CD4-positive, alpha-beta T cell (primary cell): Measurements from ENCODE around the gene SMIM45.

Experiments
- ATAC-seq: fragments of 200-7000 bp; cut with Tn5 transposase; one replicate; pipeline ENCODE4 v1.10.0; 2022; ENCODE audit warnings: mild to moderate bottlenecking; ENCODE audit not compliant: poor library complexity
- CTCF ChIA-PET: fragments of 350-600 bp; sonication (Branson Sonifier 250); formaldehyde crosslinking; loops from one replicate; lab custom pipeline; 2021; ENCODE audit warnings: antibody characterized with exemption, inconsistent platforms; lab: Charles Lee
- POLR2A ChIA-PET: fragments of 350-600 bp; sonication (Branson Sonifier 250); formaldehyde crosslinking; loops from one replicate; lab custom pipeline; 2021; ENCODE audit warnings: antibody characterized with exemption, inconsistent platforms; lab: Charles Lee
- DNase-seq, 14 experiments: peaks; one replicate each; pipeline ENCODE4 v3.0.0-alpha.2; 2013 to 2020; ENCODE audit warnings: mixed read lengths in 2 of 14
- H3K27ac ChIP-seq, 2 donors: one replicate each; pipeline versions ENCODE4 v1.5.1 to v1.7.0; 2013; ENCODE audit warnings: low read length in 2 of 2, low read depth in 1 of 2, mild to moderate bottlenecking in 1 of 2
- H3K27me3 ChIP-seq, 2 experiments: 1 replicate in 1 of 2; 2 replicates in 1 of 2; pipeline versions ENCODE4 v1.6.1 to v1.7.0; 2013; ENCODE audit warnings: low read length in 2 of 2, control low read depth in 1 of 2, mild to moderate bottlenecking in 1 of 2, moderate library complexity in 1 of 2; ENCODE audit not compliant: insufficient read depth in 2 of 2, control insufficient read depth in 1 of 2
- H3K36me3 ChIP-seq: one replicate; pipeline ENCODE4 v1.6.1; 2013; ENCODE audit warnings: low read length, control low read depth; ENCODE audit not compliant: insufficient read depth
- H3K4me1 ChIP-seq: one replicate; pipeline ENCODE4 v1.6.1; 2013; ENCODE audit warnings: low read length, control low read depth; ENCODE audit not compliant: insufficient read depth
- H3K4me3 ChIP-seq: one replicate; pipeline ENCODE4 v1.5.1; 2013; ENCODE audit warnings: mild to moderate bottlenecking, low read length, moderate library complexity
- H3K9me3 ChIP-seq, 2 experiments: 1 replicate in 1 of 2; 2 replicates in 1 of 2; pipeline versions ENCODE4 v1.6.1 to v1.7.0; 2013; ENCODE audit warnings: low read length in 2 of 2, mild to moderate bottlenecking in 2 of 2, control low read depth in 1 of 2, moderate library complexity in 1 of 2; ENCODE audit not compliant: control insufficient read depth in 1 of 2, insufficient read depth in 1 of 2
- H3K27ac Mint-ChIP-seq: one replicate; pipeline ENCODE4 v1.8.0; 2020; ENCODE audit warnings: mixed read lengths
- H3K27me3 Mint-ChIP-seq: one replicate; pipeline ENCODE4 v1.8.0; 2021; ENCODE audit warnings: mixed read lengths
- H3K36me3 Mint-ChIP-seq: one replicate; pipeline ENCODE4 v1.8.0; 2021; ENCODE audit warnings: low read depth, mixed read lengths
- H3K4me1 Mint-ChIP-seq: one replicate; pipeline ENCODE4 v1.8.0; 2021; ENCODE audit warnings: low read depth, mixed read lengths
- H3K4me3 Mint-ChIP-seq: one replicate; pipeline ENCODE4 v1.8.0; 2020; ENCODE audit warnings: mild to moderate bottlenecking, mixed read lengths
- H3K9me3 Mint-ChIP-seq: one replicate; pipeline ENCODE4 v1.8.0; 2020; ENCODE audit warnings: mixed read lengths
- CTCF ChIP-seq: fragments of 200-600 bp; IDR thresholded peaks from one replicate; pipeline ENCODE4 v1.8.0; 2022; ENCODE audit warnings: antibody characterized with exemption, mild to moderate bottlenecking
- intact Hi-C, 2 experiments: fragments of 100-400 bp; cut with DNase I in 1 of 2; cut with micrococcal nuclease in 1 of 2; formaldehyde crosslinking; loops; one replicate each; pipeline versions ENCODE4 v1.15.1 to v1.9.0; 2023 to 2025; cut with DNase I, micrococcal nuclease

Gene SMIM45

GRCh38 chr22:41915035-41915785 is 36.7 kb upstream of the SMIM45 start, which contains the start of gene SHISA8:
SHISA8 (minus strand) TSS chr22:41915074; CDS start chr22:41914667, 407 bp downstream.
- peaks cover 50% of the 10 kb centered on the region for H3K4me1 ChIP-seq
- Mint-ChIP-seq H3K9me3 (no peaks in the 10 kb centered on the region), H3K27ac (no peak within 1 kb of the TSS), H3K27me3 (peaks cover 50% of the 10 kb centered on the region), H3K4me3 (peak within 1 kb of the TSS; percentile 69), H3K4me1 (peaks cover 21% of the 10 kb centered on the region), H3K36me3 (no peaks in the 10 kb centered on the region)
- TF ChIP-seq CTCF, result no peak
- peaks cover 43 to 47% of the 10 kb centered on the region in 2 experiments for H3K27me3 ChIP-seq
- H3K9me3 ChIP-seq, result peaks cover 0 to 28% of the 10 kb centered on the region in 2 experiments
- peak within 1 kb of the TSS; percentile 39 for H3K4me3 ChIP-seq
- DNase-seq (peak; percentile 39 to 81 (median 63)), ATAC-seq (peak; percentile 75)
- ChIA-PET CTCF (no interaction called here), POLR2A (interaction anchor here (1.0 kb wide), 1 partner anchor 25 kb away, joined by 3 read pairs; no protein-coding TSS in a partner anchor)
- no peak within 1 kb of the TSS for H3K27ac ChIP-seq
- intact Hi-C loops, result no loop called here
- H3K36me3 ChIP-seq, result no peaks in the 10 kb centered on the region

DNA sequence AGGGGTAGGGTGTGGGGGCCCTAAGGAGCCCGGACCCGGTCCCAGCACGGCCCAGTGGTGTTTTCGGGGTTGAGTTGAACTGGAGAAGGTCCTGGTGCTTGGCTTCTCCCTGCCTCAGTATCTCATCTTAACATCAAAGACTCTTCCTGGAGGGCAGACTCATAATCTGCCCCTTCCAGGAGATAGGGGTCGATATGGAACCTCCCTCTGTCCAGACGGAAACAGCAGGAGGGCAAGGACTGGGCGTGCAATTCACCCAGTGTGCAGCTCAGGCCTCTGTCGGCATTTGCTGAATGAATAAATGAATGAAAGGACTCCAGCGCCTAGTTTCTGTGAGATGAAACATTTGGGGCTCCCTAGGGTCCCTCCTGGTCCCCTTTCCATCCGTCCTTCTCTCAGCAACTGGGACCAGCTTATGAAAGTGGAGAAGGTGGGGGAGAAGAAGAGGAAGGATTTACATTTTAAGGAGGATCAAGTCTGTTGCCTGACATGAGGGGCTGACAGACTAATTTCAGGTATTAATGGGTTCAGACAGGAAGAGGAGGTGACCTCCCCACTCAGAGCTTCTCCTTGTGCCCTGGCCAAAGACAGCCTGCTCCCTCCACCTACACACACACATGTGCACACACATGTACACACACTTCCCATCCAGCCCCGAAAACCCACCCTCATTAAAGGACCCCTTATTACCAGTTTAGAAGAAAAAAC is 36.0 kb upstream of the SMIM45 start:
- no peaks in the 10 kb centered on the region for H3K36me3 ChIP-seq
- no peak overlapping the region for H3K27ac ChIP-seq
- POLR2A ChIA-PET, result interaction anchor here (0.6 kb wide), 1 partner anchor 11 kb away, joined by 3 read pairs; the partner anchor contains the start of gene TNFRSF13C
- H3K27me3 ChIP-seq, result peaks cover 40 to 45% of the 10 kb centered on the region in 2 experiments
- H3K9me3 ChIP-seq, result peaks cover 0 to 28% of the 10 kb centered on the region in 2 experiments
- CTCF ChIA-PET, result interaction anchor here (2.2 kb wide), 1 partner anchor 10 kb away, joined by 8 read pairs; the partner anchor contains the start of gene TNFRSF13C
- Mint-ChIP-seq H3K36me3 (no peaks in the 10 kb centered on the region), H3K27ac (no peak overlapping the region), H3K4me1 (peaks cover 21% of the 10 kb centered on the region), H3K9me3 (no peaks in the 10 kb centered on the region), H3K27me3 (peaks cover 47% of the 10 kb centered on the region), H3K4me3 (peak overlapping the region; percentile 69)
- no peak for TF ChIP-seq CTCF
- H3K4me3 ChIP-seq, result no peak overlapping the region
- intact Hi-C loops, result no loop called here
- peaks cover 46% of the 10 kb centered on the region for H3K4me1 ChIP-seq
- ATAC-seq (no peak), DNase-seq (no peak)

GRCh38 chr22:41916745-41917358 is 35.1 kb upstream of the SMIM45 start:
- peaks cover 16% of the 10 kb centered on the region for H3K4me1 Mint-ChIP-seq
- ChIA-PET POLR2A (no interaction called here), CTCF (interaction anchor here (1.2 to 2.2 kb wide), 2 partner anchors 9 to 31 kb away, joined by 3 to 8 read pairs; partner anchors contain the start of gene TNFRSF13C)
- H3K36me3 Mint-ChIP-seq, result no peaks in the 10 kb centered on the region
- peak overlapping the region; percentile 66 for H3K4me3 Mint-ChIP-seq
- ATAC-seq (no peak), DNase-seq (no peak)
- Histone ChIP-seq H3K9me3 (peaks cover 0 to 20% of the 10 kb centered on the region in 2 experiments), H3K36me3 (no peaks in the 10 kb centered on the region), H3K4me3 (no peak overlapping the region), H3K27ac (no peak overlapping the region), H3K4me1 (peaks cover 40% of the 10 kb centered on the region), H3K27me3 (peaks cover 31 to 36% of the 10 kb centered on the region in 2 experiments)
- H3K27me3 Mint-ChIP-seq, result peaks cover 39% of the 10 kb centered on the region
- no peak overlapping the region for H3K27ac Mint-ChIP-seq
- no peak for TF ChIP-seq CTCF
- intact Hi-C loops, result no loop called here
- H3K9me3 Mint-ChIP-seq, result no peaks in the 10 kb centered on the region
